ENCODE results near the gene HNF4A.

- TF ChIP-seq CTCF (IDR thresholded peaks at IDR 0.05; ENCODE audit: low read length) = no peak; the same call in 1 of the 2 replicates
- no peak for TF ChIP-seq EZH2 (IDR thresholded peaks at IDR 0.05; ENCODE audit: borderline replicate concordance, low read length)
These were observed 105.8 kb downstream of the HNF4A start for GRCh38 chr20:44461142-44461802.

Measured in OCI-LY1 (cell line).